Measurements from ENCODE around the gene COX4I2.
"Not testable (repeated sequence)": the region's sequence is repeated elsewhere in the genome, so short reads cannot be mapped to it uniquely, and the experiment has no call there.

COX4I2 gene

GRCh38 chr20:31617432-31618104 lies 20.1 kb upstream of the COX4I2 start:
- H3K27ac Mint-ChIP-seq (ENCODE audit: low read depth) = no peak overlapping the region
- ATAC-seq (replicated peaks; ENCODE audit: extremely low read depth, poor library complexity, severe bottlenecking) (no peak), DNase-seq (ENCODE audit: low spot score in 2 of 2) (no peak)
- peaks cover 21% of the 10 kb centered on the region for H3K27me3 Mint-ChIP-seq
- no peaks in the 10 kb centered on the region for H3K36me3 Mint-ChIP-seq (ENCODE audit: insufficient read depth)
- peaks cover 6% of the 10 kb centered on the region for H3K4me1 Mint-ChIP-seq
- no peak overlapping the region for H3K4me3 Mint-ChIP-seq
- no peaks in the 10 kb centered on the region for H3K9me3 Mint-ChIP-seq

GRCh38 chr20:31620246-31620645 lies 17.5 kb upstream of the COX4I2 start:
- ATAC-seq (replicated peaks; ENCODE audit: extremely low read depth, poor library complexity, severe bottlenecking) (no peak), DNase-seq (ENCODE audit: low spot score in 2 of 2) (no peak)
- Mint-ChIP-seq H3K4me1 (no peaks in the 10 kb centered on the region), H3K4me3 (no peak overlapping the region), H3K27me3 (peaks cover 21% of the 10 kb centered on the region), H3K27ac (ENCODE audit: low read depth) (no peak overlapping the region), H3K36me3 (ENCODE audit: insufficient read depth) (no peaks in the 10 kb centered on the region), H3K9me3 (no peaks in the 10 kb centered on the region)

- H3K27me3 Mint-ChIP-seq; DNase-seq (ENCODE audit: low spot score in 2 of 2); ATAC-seq (replicated peaks; ENCODE audit: extremely low read depth, poor library complexity, severe bottlenecking); H3K36me3 Mint-ChIP-seq (ENCODE audit: insufficient read depth); H3K9me3 Mint-ChIP-seq; H3K4me3 Mint-ChIP-seq; H3K27ac Mint-ChIP-seq (ENCODE audit: low read depth); H3K4me1 Mint-ChIP-seq: not testable (repeated sequence)
Observed at GRCh38 chr20:31623123-31623505, 14.6 kb upstream of the COX4I2 start.

GRCh38 chr20:31626534-31626933 lies 11.2 kb upstream of the COX4I2 start:
- ATAC-seq (replicated peaks; ENCODE audit: extremely low read depth, poor library complexity, severe bottlenecking); DNase-seq (ENCODE audit: low spot score in 2 of 2); H3K36me3 Mint-ChIP-seq (ENCODE audit: insufficient read depth); H3K27me3 Mint-ChIP-seq; H3K27ac Mint-ChIP-seq (ENCODE audit: low read depth); H3K9me3 Mint-ChIP-seq; H3K4me1 Mint-ChIP-seq; H3K4me3 Mint-ChIP-seq: not testable (repeated sequence)

GRCh38 chr20:31628057-31628456 lies 9.7 kb upstream of the COX4I2 start:
- not testable (repeated sequence) for H3K4me3 Mint-ChIP-seq; H3K27me3 Mint-ChIP-seq; DNase-seq (ENCODE audit: low spot score in 2 of 2); H3K27ac Mint-ChIP-seq (ENCODE audit: low read depth); H3K36me3 Mint-ChIP-seq (ENCODE audit: insufficient read depth); H3K9me3 Mint-ChIP-seq; H3K4me1 Mint-ChIP-seq; ATAC-seq (replicated peaks; ENCODE audit: extremely low read depth, poor library complexity, severe bottlenecking)

GRCh38 chr20:31630187-31630790 lies 7.4 kb upstream of the COX4I2 start:
- ATAC-seq (replicated peaks; ENCODE audit: extremely low read depth, poor library complexity, severe bottlenecking) = no peak
- Mint-ChIP-seq H3K4me3 (no peak overlapping the region), H3K4me1 (no peaks in the 10 kb centered on the region)

GRCh38 chr20:31632548-31633338 lies 5.0 kb upstream of the COX4I2 start:
- no peak for ATAC-seq (replicated peaks; ENCODE audit: extremely low read depth, poor library complexity, severe bottlenecking)
- no peak overlapping the region for H3K4me3 Mint-ChIP-seq
- H3K9me3 Mint-ChIP-seq = no peaks in the 10 kb centered on the region
- no peak for DNase-seq (ENCODE audit: low spot score in 2 of 2)
- no peaks in the 10 kb centered on the region for H3K4me1 Mint-ChIP-seq
- peaks cover 4% of the 10 kb centered on the region for H3K36me3 Mint-ChIP-seq (ENCODE audit: insufficient read depth)
- no peaks in the 10 kb centered on the region for H3K27me3 Mint-ChIP-seq
- no peak overlapping the region for H3K27ac Mint-ChIP-seq (ENCODE audit: low read depth)

More at GRCh38 chr20:31630187-31630790, 7.4 kb upstream of the COX4I2 start:
- H3K9me3 Mint-ChIP-seq = no peaks in the 10 kb centered on the region
- DNase-seq (ENCODE audit: low spot score in 2 of 2) = no peak
- no peaks in the 10 kb centered on the region for H3K27me3 Mint-ChIP-seq
- no peak overlapping the region for H3K27ac Mint-ChIP-seq (ENCODE audit: low read depth)
- H3K36me3 Mint-ChIP-seq (ENCODE audit: insufficient read depth) = peaks cover 4% of the 10 kb centered on the region

GRCh38 chr20:31633339-31633914 lies 4.3 kb upstream of the COX4I2 start:
- Mint-ChIP-seq H3K27me3 (no peaks in the 10 kb centered on the region), H3K36me3 (ENCODE audit: insufficient read depth) (peaks cover 4% of the 10 kb centered on the region), H3K4me3 (no peak overlapping the region), H3K9me3 (no peaks in the 10 kb centered on the region), H3K4me1 (no peaks in the 10 kb centered on the region), H3K27ac (ENCODE audit: low read depth) (no peak overlapping the region)
- ATAC-seq (replicated peaks; ENCODE audit: extremely low read depth, poor library complexity, severe bottlenecking) (no peak), DNase-seq (ENCODE audit: low spot score in 2 of 2) (no peak)

- Mint-ChIP-seq H3K4me3 (no peak overlapping the region), H3K27me3 (peaks cover 15% of the 10 kb centered on the region), H3K27ac (ENCODE audit: low read depth) (no peak overlapping the region), H3K9me3 (no peaks in the 10 kb centered on the region), H3K36me3 (ENCODE audit: insufficient read depth) (peaks cover 2% of the 10 kb centered on the region), H3K4me1 (peaks cover 12% of the 10 kb centered on the region)
- ATAC-seq (replicated peaks; ENCODE audit: extremely low read depth, poor library complexity, severe bottlenecking) = no peak
- DNase-seq (ENCODE audit: low spot score in 2 of 2) = no peak
Observed at GRCh38 chr20:31638317-31638716, 605 bp downstream of the COX4I2 start.

GRCh38 chr20:31638816-31639215 lies 1.1 kb downstream of the COX4I2 start:
- Mint-ChIP-seq H3K27ac (ENCODE audit: low read depth) (no peak overlapping the region), H3K36me3 (ENCODE audit: insufficient read depth) (peaks cover 2% of the 10 kb centered on the region), H3K4me3 (no peak overlapping the region), H3K4me1 (peaks cover 15% of the 10 kb centered on the region), H3K27me3 (peaks cover 15% of the 10 kb centered on the region), H3K9me3 (no peaks in the 10 kb centered on the region)
- ATAC-seq (replicated peaks; ENCODE audit: extremely low read depth, poor library complexity, severe bottlenecking) (no peak), DNase-seq (ENCODE audit: low spot score in 2 of 2) (no peak)

GRCh38 chr20:31640259-31640658 lies 2.5 kb downstream of the COX4I2 start:
- no peaks in the 10 kb centered on the region for H3K36me3 Mint-ChIP-seq (ENCODE audit: insufficient read depth)
- no peak for ATAC-seq (replicated peaks; ENCODE audit: extremely low read depth, poor library complexity, severe bottlenecking)
- H3K4me1 Mint-ChIP-seq = peaks cover 15% of the 10 kb centered on the region
- no peak overlapping the region for H3K4me3 Mint-ChIP-seq
- H3K27ac Mint-ChIP-seq (ENCODE audit: low read depth) = no peak overlapping the region
- peaks cover 15% of the 10 kb centered on the region for H3K27me3 Mint-ChIP-seq
- no peak for DNase-seq (ENCODE audit: low spot score in 2 of 2)
- no peaks in the 10 kb centered on the region for H3K9me3 Mint-ChIP-seq

- ATAC-seq (replicated peaks; ENCODE audit: extremely low read depth, poor library complexity, severe bottlenecking) = no peak
- Mint-ChIP-seq H3K4me3 (no peak overlapping the region), H3K27ac (ENCODE audit: low read depth) (no peak overlapping the region), H3K27me3 (peaks cover 15% of the 10 kb centered on the region), H3K36me3 (ENCODE audit: insufficient read depth) (no peaks in the 10 kb centered on the region), H3K9me3 (no peaks in the 10 kb centered on the region), H3K4me1 (peaks cover 15% of the 10 kb centered on the region)
- DNase-seq (ENCODE audit: low spot score in 2 of 2) = no peak
Observed at GRCh38 chr20:31641391-31641790, 3.7 kb downstream of the COX4I2 start.

Measured in central memory CD8-positive, alpha-beta T cell (primary cell).